RPMI8226 (cell line): ENCODE data around the gene CDH22.
A peak's percentile ranks its signal among the peaks of the same experiment; 100 is the strongest.

ENCODE experiments used
- DNase-seq: peaks from one replicate; pipeline ENCODE4 v3.0.0-alpha.2; 2015

CDH22 gene

DNA sequence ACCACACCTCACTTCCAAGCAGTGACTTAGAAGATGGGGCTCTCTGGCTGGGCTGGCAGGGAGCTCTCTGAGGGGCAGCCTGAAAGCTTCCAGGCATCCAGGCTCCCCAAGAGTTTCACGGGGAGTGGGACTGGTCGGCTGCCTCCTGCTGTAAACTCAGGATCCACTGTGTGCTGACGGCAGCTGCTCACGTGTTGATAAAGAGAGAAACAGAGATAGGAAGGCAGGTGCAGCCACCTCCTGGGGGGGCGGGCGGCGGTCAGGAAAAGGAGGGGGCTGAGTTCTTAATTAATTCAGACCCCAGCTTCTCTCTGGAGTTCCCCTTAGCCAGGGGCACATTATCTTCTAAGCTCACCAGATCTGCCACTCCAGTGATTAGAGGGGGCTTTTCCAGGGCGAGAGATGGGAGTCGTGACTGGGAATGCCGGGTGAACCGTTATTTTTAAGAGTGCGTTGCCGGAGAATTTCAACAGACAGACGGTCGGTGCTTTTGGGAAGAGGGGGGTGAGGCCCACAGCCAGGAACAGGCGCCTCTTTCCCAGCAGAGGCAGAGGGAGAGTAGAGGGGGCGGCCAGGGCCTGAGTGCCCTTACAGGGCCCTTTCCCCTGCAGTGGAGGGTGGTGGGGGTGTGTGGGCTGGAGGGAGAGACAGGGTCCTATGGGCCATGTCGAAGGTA, 119.3 kb downstream of the CDH22 start:
- DNase-seq, result no peak

DNA sequence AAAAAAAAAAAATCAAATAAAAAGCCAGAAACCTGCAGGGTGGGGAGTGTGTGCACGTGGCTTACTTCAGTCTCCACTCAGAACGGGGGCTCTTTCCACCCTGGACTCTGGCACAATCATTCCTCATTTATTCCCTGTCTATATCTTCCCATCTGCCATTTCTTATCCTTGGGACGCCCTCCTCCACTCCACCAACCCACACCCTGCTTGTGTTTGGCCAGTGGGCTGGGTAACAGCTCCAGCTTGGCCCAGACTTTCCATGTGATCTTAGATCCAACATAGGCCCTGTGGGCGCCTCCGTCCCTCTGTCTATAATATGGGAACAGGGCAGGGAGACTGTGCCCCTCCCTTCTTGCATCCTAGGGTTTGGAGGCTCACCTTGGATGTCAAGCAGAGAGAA, 122.1 kb downstream of the CDH22 start:
- DNase-seq, result no peak

DNA sequence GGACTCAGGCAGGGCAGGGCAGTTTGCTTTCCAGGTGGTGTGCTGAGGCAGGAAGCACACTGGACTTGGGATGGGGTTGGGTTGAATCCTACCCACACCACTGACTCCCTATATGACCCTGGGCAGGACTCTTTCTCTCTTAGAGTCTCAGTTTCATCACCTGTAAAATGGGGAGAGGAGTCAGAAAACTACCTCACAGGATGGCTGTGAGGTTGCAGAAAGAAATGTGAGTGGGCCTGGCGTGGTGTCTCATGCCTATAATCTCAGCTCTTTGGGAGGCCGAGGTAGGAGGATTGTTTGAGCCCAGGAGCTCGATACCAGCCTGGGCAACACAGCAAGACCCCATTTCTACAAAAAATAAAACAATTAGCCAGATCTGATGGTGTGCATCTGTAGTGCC, 122.9 kb downstream of the CDH22 start:
- DNase-seq, result no peak

DNA sequence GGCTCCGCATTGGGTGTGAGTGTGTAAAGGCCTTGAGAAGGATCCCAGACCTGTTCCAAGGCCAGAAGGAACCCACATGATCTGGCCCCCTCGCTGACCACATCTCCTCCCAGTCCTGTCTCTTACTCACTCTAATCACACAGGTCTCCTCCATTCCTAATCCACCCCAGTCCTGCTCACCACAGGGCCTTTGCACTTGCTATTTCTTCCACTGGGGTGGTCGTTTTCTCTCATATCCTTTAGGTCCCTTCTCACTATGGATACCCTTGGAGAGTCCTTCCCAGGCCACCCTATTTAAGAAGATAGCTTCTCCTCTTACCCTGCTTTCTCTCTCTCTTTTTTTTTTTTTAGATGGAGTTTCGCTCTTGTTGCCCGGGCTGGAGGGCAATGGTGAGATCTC, 124.5 kb downstream of the CDH22 start:
- DNase-seq, result no peak

DNA sequence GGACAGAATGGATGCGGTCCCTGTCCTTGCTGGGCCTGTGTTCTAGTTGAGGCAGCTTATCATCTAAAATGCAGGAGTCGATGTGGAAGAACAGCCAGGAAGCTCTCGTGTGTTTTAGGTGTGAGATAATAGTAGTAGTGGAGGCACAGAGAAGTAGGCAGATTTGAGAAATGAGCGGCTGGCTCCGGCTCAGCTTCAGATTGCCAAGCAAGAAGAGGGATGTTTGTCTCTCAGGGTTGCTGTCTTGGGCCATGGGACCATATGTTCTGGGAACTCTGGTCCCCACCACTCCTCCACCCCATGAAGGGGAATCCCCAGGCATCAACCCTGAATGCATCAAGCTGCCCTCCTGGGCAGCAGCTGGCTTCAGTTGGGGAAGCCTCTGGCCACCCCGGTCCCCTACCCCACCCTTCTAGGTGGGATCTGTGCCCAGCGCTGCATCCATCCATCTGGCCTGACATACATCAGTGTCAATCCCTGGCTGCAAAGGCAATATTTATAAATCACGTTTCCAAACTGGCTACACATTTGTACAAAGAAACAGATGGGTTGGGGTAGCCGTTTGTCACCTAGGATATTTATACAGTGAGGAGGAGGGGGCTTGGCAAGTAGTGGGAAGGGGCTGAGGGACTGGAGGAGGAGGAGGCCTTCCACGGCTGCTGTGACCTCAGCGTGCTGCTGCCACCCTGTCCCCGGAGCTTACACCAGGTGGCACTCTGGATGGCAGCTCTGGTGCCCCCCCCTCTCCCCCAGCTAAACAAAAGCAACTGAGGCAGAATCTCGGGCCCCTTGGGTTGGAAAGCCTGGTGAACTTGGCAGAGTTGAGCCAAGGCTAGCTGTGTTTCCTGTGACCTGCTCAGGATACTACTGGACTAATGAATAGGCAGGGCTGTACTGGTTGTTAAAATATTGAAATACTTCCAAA, 125.8 kb downstream of the CDH22 start:
- no peak for DNase-seq

DNA sequence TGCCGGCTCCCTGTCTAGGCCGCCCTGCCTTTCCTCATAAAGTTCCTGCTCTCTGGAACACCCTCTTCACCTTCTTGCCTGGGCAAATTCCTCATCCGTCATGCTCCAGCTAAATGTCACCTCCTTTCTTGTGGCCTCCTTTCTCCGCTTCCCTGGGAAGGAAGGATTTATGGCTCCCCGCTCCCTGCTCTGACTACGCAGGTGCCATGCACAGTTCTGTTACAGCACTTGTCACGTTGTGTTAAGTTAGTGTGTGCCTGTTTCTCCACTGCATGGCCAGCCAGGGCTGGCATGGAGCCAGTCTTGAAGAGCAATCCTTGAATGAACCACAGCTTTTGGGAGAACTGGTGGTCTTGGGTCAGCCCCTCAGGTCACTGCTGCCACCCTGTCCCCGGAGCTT, 128.4 kb downstream of the CDH22 start:
- no peak for DNase-seq

DNA sequence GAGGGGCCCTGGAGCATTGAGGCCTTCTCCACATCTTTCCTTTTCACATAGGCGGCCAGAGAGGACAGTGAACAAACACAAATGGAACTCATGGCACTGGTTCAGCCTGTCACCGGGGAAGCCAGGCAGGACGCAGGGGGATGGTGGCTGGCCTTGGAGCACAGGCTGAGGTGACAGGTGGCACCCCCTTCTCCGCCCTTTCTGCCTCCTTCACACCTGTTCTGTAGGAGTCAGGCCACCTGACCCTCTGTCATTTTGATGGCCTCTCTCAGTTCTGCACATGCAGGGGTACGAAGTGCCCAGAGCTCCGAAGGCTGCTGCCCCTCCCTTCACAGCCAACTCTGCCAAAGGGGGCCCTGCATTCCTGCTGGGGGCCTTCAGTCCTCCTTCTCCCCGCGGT, 129.4 kb downstream of the CDH22 start:
- DNase-seq, result no peak

DNA sequence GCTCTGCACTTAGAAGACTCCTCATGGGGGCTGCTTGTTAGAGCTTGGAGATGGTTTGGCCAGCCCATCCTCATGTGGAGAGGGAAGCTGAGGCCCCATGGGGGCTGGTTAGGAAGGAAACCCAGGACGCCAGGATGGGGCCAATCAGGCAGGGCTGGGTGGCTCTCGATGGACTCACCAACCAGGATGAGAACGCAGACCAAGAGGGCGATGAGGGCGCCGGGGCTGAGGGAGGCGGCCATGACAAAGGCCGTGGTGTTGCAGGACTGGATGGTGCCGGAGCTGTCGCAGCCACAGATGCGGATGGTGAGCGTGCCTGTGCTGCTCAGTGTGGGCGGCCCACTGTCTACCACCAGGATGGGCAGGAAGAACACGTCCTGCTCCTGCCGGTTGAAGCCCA, 130.5 kb downstream of the CDH22 start:
- DNase-seq, result no peak

DNA sequence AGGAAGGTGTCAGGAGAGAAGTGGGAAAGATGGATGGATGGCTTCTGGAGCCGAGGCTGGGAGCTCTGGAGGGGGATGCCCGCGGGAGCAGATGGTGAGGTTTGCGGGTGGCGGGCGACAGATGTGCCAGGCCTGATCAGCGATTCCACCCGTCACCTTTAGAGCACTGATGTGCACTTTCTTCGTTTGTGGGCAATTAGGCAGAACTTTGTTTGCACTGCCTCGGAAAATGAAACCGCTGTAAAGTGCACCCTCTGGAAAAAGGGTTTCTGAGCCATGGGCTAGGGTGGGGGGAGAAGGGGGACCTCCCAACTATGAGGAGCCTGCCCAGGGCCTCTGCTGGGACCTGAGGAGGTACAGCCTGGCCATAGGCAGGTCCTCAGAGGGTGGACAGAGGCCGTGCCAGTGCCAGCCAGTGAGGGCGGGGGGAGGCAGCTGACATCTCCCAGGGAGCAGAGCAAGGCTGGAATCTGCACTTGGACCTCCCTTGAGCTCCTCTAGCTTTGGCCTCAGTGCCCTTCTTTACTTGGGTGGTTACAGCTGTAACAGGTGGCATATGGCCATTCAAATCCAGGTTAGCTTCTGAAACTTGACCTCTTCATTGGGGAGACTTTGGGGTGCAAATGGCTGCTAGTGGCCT, 131.4 kb downstream of the CDH22 start:
- peak; percentile 37 for DNase-seq

DNA sequence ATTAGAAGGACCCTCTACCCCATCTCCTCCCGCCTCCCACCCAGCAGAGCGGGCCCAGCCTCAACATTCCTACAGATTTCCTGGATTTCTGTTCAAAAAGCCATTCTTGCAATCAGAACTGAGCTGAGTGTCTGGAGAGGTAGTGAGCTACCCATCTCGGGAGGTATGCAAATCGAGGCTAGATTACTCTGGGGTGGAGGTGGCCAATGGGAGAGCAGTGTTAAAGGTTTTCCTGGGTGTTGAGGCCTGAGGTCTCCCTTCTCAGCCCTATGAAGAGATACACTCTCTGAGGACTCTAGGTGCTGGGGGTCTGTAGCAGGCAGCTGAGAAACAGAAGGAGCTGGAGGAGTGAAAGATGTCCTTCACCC, 133.2 kb downstream of the CDH22 start:
- no peak for DNase-seq

DNA sequence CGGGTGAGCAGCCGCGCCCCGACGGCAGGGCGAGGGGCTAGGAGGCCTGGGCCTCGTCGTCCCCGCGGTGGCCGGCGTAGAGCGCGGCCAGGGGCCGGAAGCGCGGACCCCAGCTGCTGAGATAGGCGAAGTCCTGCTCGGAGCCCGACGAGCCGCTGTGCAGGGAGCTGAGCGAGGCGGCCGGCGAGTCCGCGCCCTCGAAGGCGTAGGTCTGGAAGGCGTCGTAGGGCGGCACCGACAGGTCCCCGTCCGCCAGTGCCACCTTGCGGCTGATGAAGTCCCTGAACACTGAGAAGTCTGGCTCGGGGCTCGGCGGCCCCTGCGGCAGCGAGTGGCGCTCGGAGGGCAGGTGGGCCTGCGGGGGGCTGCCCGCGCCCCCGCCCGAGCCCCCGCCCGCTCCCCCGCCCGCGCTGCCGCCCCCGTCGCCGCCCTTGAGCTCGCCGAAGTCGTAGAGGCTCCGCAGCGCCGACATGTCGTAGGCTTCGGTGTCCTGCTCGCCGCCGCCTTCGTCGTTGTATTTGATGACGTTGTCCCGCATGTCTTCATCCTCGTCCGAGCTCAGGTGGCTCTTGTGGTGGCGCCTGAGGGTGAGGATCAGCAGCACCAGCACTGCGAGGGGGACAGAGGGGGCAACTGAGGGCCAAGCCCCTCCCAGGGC, 133.7 kb downstream of the CDH22 start:
- DNase-seq, result peak; percentile 77

DNA sequence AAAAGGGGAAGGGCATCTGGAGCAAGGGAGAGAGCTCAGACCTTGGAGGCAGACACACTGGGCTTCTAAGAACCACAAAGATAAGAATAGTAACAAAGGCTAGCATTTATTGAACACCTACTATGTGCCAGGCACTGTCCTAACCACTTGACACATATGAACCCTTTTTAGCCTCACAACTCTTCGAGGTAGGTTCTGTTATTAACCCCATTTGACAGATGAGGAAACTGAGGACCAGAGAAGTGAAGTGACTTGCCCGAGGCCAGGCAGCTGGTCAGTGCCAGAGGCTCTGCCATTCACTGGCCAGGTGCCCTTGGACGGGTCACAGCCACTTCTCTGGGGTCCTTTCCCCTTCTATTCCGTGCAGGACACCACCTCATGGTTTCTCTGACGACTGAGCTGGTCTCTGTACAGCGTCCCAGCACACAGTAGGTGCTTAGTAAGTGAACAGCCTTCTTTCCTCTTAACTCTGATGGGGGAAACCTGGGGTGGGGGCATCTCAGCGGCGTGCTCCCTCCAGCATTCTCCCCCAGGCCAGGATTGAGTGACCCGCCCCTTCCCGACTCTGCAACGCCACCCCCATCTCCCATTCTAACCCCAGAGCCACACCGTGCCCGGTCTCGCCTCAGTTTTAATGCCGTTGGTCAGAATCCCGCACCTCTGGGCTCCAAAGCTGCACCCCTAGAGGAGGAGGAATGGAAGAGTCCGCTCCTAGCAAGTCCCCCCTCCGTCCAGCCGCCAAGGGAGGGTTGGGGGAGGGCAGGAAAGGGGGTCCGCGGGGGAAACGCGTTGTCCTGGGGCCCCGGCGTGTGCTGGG, 134.4 kb downstream of the CDH22 start:
- no peak for DNase-seq

DNA sequence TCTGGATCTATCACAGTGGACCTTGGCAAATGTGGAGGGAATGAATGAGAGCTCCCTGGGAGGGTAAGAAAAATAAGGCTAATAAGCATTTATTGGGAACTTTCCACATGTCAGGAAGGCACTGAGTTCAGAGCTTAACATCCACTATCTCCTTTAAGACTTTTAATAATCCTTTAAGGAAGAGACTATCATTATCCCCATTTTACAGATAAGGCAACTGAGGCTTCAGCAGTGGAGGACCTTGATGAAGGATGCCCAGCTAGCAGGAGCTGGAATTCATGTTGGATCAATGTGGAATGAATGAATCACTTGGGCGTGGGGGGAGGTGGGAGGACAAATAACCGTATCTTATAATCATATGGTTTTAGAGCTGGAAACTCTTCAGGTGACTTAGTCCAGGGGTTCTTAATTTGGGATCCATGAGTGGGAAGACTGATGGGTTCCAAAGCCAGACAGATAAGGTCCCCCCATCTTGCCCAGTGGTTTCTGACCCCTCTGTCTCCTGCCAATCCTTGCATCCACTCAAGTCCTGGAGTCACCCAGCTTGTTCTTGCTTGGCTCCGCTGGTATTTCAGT, 135.2 kb downstream of the CDH22 start:
- no peak for DNase-seq

DNA sequence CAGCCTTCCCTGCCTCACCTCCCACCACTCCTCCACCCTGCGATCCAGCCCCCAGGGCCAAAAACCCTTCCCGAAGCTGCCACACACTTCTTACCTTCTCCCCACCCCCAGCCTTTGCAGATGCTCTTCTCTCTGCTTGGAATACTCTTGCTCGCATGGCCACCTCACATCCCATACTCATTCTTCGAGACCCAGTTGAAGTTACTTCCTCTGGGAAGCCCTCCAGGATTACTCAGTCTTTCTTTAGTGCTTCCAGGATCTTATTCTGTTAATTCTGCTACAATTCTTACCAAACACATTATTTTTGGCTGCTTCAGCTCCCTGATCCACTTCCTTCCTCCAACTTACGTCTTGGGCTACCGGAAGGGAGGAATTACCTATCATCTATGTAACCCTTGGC, 135.8 kb downstream of the CDH22 start:
- DNase-seq, result no peak

DNA sequence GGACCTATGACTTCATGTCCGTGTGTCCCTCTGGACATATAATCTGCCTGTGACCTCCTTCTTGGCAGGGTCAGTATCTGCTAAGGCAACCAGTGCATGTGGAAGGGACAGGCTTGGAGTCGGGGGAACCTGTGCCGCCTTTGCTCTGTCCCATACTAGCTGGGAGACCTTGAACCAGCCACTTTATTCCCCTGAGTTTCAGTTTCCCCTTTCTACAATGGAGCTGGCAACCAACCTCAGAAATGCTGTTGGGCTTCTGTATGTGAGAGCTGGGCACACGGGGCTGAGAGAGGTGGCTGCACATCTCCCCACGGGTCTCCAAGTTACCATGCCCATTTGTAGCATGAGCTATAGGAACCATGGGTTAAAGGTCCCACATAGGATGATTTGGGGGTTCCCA, 136.4 kb downstream of the CDH22 start:
- no peak for DNase-seq

DNA sequence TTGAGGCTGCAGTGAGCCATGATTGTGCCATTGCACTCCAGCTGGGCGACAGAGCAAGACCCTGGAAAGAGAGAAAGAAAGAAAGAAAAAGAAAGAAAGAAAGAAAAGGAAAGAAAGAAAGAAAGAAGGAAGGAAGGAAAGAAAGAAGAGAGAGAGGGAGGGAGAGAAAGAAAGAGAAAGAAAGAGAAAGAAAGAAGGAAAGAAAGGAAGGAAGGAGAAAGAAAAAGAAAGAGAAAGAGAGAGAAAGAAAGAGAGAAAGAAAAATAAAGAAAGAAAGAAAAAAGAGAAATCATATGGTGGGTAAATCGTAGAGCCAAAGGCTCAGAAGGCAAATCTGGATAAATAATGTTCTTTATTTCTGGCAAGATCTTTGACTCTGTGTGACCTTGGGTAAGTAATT, 136.8 kb downstream of the CDH22 start:
- no peak for DNase-seq

DNA sequence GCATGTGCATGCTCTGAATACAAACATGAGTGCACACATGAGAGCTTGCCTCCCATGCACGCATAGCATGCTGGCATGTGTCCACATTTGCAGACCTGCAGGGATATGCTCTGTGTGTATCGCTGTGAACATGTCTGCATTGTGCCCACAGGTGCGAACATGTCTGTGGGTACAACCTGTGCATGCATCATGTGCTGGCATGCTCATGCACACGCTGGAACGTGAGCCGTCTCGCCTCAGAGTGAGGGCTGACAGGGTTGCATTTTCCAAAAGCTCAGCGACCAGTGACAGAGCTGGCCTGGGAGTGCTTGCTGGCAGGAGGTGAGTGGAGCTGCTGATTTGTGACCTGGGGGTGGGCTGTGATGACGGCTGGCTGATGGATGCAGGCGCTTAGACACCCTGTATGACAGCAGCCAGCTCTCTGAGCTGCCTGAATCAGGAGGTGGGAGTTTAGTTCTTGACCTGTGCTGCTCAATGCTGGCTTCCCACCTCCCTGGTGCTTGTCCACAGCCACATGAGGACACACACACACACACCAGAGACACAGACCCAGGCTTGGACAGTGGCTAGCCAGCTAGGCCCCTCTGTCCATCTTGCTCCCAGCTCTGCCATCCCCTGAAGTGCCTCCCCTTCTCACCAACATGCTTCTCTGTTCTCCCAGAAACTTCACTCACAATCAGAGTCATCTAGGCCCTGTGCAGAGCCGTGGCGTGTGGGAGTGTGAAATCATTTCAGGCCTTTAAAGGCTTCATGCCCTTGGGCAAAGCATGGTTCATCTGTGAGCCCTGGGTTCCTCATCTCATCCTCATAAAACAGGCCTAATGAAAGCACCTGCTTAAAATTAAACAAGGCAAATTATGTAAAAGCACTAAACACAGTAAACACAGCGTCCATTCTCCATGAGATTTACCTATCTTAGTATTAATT, 138.8 kb downstream of the CDH22 start:
- no peak for DNase-seq

DNA sequence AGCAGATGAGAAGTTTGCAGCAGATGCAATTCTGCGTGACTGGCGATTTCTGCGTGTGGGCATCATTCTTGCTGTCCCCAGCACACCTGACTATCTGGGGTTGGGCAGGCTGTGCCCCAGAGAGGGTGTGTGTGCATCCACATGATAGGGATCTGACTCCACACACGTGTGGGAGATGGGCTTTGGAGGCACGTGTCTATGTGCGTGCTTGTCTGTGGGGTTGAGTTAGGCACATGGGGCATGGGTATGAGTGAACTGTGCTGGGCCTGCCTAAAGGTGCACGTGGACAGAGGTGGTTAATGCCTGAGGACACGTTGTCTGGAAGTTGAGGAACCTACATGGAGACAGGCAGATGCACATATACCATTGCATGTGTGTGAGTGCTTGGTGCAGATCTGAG, 139.9 kb downstream of the CDH22 start:
- DNase-seq, result no peak

DNA sequence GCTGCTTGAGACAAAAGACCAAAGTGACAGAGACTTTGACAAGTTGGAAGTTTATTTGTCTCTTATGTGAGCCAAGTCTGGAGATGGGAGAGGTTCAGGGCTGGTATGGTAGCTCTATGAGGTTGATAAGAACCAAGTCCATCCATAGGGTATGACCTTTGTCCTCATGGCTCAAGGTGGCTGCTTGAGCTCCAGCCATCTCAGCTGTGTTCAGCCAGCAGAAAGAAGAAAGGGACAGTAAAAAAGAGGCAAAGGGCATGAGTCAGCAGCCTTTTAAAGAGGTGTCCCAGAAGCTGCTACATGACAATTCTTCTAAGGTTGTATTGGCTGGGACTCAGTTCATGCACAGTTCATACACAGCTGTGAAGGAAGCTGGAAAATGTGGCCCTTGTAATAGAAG, 141.2 kb downstream of the CDH22 start:
- no peak for DNase-seq

DNA sequence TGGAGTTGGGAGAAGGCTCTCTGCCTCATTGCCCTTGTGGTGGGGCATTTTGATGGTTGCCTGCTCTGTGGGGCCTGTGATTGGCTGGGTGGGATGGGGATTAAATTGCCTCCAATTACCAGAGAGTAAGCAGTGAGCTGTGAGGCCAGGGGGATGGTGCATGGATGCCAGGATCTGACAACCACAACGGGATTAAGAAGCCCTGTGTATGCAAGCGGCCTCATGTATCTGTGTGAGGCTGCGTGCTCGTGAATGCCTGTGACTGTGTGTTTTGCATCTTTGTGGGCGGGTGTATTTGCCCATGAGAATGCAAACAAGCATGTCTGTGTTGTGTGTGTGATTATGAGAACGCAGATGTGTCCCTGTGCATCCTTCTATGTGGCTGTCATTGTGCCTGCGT, 144.0 kb downstream of the CDH22 start:
- DNase-seq, result no peak

DNA sequence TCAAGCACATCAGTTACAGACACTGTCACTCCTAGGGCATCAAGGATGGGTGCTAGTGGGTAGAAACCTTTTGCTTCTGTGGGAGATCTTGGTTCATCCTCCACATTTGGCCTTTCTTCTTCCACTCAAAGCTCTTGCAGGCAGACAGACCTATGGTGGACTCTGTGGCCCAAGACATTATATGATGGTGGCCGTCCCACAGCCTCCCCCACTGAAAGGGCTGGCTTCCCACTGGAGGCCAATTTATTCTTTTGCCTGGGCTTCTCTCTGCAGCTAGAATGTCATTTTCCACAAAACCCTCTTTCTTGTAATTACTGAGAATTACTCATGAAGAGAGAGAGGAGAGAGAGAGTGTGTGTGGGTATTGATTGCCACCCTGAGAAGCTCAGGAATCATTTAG, 146.4 kb downstream of the CDH22 start:
- DNase-seq, result no peak
